Mononuclear cell (primary cell): ENCODE results near the gene N4BP2L1. TPM values are rescaled to one million over a fixed set of nuclear protein-coding genes. Genes with fewer than 3 reads are reported as not detected.
A peak's percentile ranks its signal among the peaks of the same experiment; 100 is the strongest.

Experiments used
- H3K27me3 ChIP-seq: 2 replicates; pipeline ENCODE4 v1.6.0; 2011; ENCODE audit warnings: low read length, control low read depth; ENCODE audit not compliant: insufficient read depth
- H3K4me1 ChIP-seq: 2 replicates; pipeline ENCODE4 v1.5.1; 2011; ENCODE audit warnings: mild to moderate bottlenecking, low read length, control low read depth; ENCODE audit not compliant: insufficient read depth
- H3K4me3 ChIP-seq: 2 replicates; pipeline ENCODE4 v1.5.1; 2011; ENCODE audit warnings: mild to moderate bottlenecking, low read length, moderate library complexity
- H3K9me3 ChIP-seq: 2 replicates; pipeline ENCODE4 v1.5.1; 2011; ENCODE audit warnings: low read depth, mild to moderate bottlenecking, control low read depth, low read length
- total RNA-seq: library from RNA; depleted of rRNA; stranded (reverse); fragments of >200 nt; gene quantifications from one replicate; pipeline ENCODE4 v1.2.3, GENCODE V29; 2012

N4BP2L1 gene
- 45.2 TPM for total RNA-seq

DNA sequence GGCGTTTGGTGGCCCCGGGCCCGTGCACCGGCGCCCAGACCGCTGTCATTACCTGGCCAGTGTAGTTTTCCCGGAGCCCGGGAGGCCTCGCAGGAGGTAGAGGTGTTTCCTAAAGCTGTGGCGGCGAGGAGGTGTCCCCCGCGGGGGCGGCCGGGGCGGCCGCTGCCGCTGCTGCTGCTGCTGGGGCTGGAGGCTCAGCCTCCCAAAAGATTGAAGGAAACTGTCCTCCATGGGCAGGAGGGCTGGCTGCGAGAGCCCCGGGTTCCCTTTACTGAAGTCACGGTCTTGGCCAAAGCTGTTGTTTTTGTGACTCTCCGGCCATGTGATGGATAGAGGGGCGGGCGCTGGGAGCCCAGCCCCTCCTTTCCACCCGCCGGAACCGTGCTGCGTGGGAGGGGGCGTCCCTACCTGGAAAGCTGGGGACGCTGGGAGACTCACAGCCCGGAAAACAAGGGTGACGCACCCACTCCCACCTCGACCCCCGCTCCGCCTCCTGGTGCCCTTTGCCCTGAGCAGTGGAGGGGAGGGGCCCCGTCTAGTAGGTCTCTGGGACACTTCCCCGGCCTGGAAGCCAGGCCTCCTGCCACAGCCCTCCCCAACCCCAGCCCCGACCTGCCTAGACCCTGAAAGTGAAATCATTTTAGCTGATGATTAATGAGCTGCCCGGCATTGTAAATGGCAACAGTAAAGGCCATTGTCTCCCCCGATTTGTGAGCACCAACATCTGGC, at the start of gene N4BP2L1:
TSS of gene N4BP2L1 (minus strand) at position 279 of the 729 bp plus-strand sequence. CDS start at position 231, 48 bp downstream.
- peak within 1 kb of the TSS; percentile 73 for H3K4me3 ChIP-seq
- peaks cover 48% of the 10 kb centered on the region for H3K4me1 ChIP-seq
- H3K9me3 ChIP-seq = no peaks in the 10 kb centered on the region
- no peaks in the 10 kb centered on the region for H3K27me3 ChIP-seq

- H3K4me3 ChIP-seq = no peak overlapping the region
- H3K9me3 ChIP-seq = no peaks in the 10 kb centered on the region
- no peaks in the 10 kb centered on the region for H3K27me3 ChIP-seq
- peaks cover under 1% of the 10 kb centered on the region for H3K4me1 ChIP-seq
Measured at GRCh38 chr13:32476892-32477291, 49.0 kb upstream of the N4BP2L1 start.

- H3K27me3 ChIP-seq = no peaks in the 10 kb centered on the region
- no peaks in the 10 kb centered on the region for H3K9me3 ChIP-seq
- H3K4me3 ChIP-seq = no peak overlapping the region
- H3K4me1 ChIP-seq = peaks cover 3% of the 10 kb centered on the region
Measured at GRCh38 chr13:32476021-32476731, 48.2 kb upstream of the N4BP2L1 start.

GRCh38 chr13:32474999-32475792, 47.3 kb upstream of the N4BP2L1 start:
- Histone ChIP-seq H3K9me3 (no peaks in the 10 kb centered on the region), H3K4me3 (no peak overlapping the region), H3K4me1 (peaks cover 3% of the 10 kb centered on the region), H3K27me3 (no peaks in the 10 kb centered on the region)

DNA sequence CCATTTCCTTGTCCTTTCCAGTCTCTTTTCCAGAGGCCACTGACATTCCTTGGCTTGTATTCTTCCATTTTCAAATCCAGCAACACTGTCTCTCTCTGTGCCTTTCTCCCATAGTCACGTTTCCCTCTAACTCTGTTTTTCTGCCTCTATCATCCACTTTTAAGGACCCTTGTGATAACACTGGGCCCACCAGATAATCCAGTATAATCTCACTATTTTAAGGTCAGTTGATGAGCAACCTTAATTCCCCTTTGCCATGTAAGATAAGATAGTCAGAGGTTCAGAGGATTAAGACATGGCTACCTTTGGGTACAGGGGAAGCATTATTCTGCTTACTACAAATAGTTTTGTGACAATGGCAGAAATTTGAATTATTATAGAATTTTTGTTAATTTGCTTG, 45.7 kb upstream of the N4BP2L1 start:
- H3K9me3 ChIP-seq = no peaks in the 10 kb centered on the region
- peaks cover 3% of the 10 kb centered on the region for H3K4me1 ChIP-seq
- H3K27me3 ChIP-seq = no peaks in the 10 kb centered on the region
- no peak overlapping the region for H3K4me3 ChIP-seq

GRCh38 chr13:32472194-32472621, 44.3 kb upstream of the N4BP2L1 start:
- Histone ChIP-seq H3K4me3 (no peak overlapping the region), H3K27me3 (no peaks in the 10 kb centered on the region), H3K4me1 (peaks cover 3% of the 10 kb centered on the region), H3K9me3 (no peaks in the 10 kb centered on the region)

DNA sequence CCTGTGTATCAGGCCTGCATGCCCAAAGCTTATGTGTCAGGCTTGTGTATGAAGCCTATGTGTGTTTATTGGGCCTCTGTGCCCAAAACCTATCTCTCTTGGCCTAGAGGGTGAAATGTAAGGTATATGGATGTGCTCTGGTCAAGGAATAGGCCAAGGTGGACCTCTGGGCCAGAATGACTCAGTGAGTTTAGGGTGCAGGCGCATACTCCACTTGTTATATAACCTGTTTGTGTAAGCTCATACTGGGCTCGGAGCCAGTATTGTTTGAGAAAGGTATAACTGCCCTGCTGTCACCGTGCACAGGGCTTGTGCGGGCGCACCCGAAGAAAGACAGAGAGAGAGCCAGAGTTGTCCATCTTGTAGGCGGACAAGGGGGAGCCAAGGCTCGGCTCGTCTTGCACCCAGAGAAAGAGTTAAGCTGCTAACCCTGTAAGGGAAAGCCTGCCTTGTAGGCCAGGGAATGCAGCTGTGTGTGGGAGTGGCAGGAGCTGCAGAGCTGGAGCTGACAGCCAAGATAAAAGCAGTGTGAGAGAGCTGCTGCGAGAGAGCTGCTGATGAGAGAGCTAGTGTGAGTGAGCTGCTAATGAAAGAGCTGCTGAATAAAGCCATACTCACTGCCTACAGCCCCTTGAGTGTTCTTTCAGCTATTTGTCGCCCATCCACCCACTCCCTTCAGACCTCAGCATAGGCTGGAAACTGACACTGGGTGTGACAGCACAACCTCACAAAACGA, 43.4 kb upstream of the N4BP2L1 start:
- H3K27me3 ChIP-seq = no peaks in the 10 kb centered on the region
- peaks cover 3% of the 10 kb centered on the region for H3K4me1 ChIP-seq
- H3K9me3 ChIP-seq = no peaks in the 10 kb centered on the region
- H3K4me3 ChIP-seq = no peak overlapping the region

DNA sequence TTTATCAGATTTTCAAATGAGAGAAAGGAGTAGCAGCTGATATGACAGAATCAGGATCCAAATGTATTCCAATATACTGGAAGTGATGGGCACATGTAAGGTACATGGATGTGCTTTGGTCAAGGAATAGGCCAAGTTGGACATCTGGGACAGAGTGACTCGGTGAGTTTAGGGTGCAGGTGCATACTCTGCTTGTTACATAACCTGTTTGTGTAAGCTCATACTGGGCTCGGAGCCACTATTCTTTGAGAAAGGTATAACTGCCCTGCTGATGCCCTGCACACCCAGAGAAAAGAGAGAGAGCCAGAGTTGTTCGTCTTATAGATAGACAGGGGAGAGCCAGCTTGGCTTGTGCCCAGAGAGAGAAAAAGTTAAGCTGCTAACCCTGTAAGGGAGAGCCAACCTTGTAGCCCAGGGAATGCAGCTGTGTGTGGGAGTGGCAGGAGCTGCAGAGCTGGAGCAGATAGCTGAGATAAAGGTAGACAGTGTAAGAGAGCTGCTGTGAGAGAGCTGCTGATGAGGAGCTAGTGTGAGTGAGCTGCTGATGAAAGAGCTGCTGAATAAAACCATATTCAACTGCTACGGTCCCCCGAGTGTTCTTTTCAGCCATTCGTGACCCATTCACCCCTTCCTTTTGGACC, 40.7 kb upstream of the N4BP2L1 start:
- H3K27me3 ChIP-seq = no peaks in the 10 kb centered on the region
- H3K9me3 ChIP-seq = no peaks in the 10 kb centered on the region
- peaks cover 3% of the 10 kb centered on the region for H3K4me1 ChIP-seq
- no peak overlapping the region for H3K4me3 ChIP-seq

DNA sequence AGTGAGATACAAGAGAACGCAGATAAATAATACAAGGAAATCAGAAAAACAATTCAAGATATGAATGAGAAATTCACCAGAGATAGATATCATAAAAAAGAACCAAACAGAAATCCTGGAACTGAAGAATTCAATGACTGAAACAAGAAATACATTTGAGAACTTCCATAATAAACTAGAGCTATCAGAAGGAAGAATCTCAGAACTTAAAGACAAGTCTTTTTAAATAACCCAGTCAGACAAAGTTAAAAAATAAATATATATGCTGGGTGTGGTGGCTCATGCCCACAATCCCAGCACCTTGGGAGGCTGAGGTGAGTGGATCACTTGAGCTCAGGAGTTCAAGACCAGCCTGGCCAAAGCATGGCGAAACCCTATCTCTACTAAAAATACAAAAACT, 28.7 kb upstream of the N4BP2L1 start:
- Histone ChIP-seq H3K27me3 (no peaks in the 10 kb centered on the region), H3K4me3 (no peak overlapping the region)

DNA sequence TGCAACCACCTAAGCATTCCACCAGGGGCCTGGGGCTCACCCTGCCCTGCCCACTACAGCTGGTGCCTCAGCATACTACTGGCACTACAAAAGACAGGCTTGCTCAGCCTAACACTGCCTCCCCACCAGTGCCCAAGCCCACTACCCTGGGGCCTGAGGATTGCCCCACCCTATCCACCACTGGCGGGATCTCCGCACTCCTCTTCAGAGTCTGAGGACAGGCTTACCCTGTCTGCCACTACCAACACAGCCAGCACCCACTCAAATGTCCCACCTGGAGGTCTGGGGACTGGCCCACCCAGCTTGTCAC, 27.6 kb upstream of the N4BP2L1 start:
- no peaks in the 10 kb centered on the region for H3K27me3 ChIP-seq
- H3K9me3 ChIP-seq = peaks cover 19% of the 10 kb centered on the region
- H3K4me1 ChIP-seq = peaks cover 12% of the 10 kb centered on the region
- H3K4me3 ChIP-seq = no peak overlapping the region

More for the DNA sequence above, 28.7 kb upstream of the N4BP2L1 start:
- H3K4me1 ChIP-seq = peaks cover 12% of the 10 kb centered on the region
- peaks cover 19% of the 10 kb centered on the region for H3K9me3 ChIP-seq

- H3K4me3 ChIP-seq = no peak overlapping the region
- H3K4me1 ChIP-seq = peaks cover 12% of the 10 kb centered on the region
- H3K9me3 ChIP-seq = peaks cover 19% of the 10 kb centered on the region
- no peaks in the 10 kb centered on the region for H3K27me3 ChIP-seq
Measured at GRCh38 chr13:32454886-32455593, 27.1 kb upstream of the N4BP2L1 start.

GRCh38 chr13:32453981-32454380, 26.1 kb upstream of the N4BP2L1 start:
- H3K4me1 ChIP-seq = peaks cover 12% of the 10 kb centered on the region
- peaks cover 19% of the 10 kb centered on the region for H3K9me3 ChIP-seq
- H3K27me3 ChIP-seq = no peaks in the 10 kb centered on the region
- no peak overlapping the region for H3K4me3 ChIP-seq

- peaks cover 38% of the 10 kb centered on the region for H3K4me1 ChIP-seq
- H3K4me3 ChIP-seq = no peak overlapping the region
- no peaks in the 10 kb centered on the region for H3K27me3 ChIP-seq
- H3K9me3 ChIP-seq = no peaks in the 10 kb centered on the region
Measured at GRCh38 chr13:32448972-32449371, 21.0 kb upstream of the N4BP2L1 start.
